ENCODE data around the gene MSX1.

DNA sequence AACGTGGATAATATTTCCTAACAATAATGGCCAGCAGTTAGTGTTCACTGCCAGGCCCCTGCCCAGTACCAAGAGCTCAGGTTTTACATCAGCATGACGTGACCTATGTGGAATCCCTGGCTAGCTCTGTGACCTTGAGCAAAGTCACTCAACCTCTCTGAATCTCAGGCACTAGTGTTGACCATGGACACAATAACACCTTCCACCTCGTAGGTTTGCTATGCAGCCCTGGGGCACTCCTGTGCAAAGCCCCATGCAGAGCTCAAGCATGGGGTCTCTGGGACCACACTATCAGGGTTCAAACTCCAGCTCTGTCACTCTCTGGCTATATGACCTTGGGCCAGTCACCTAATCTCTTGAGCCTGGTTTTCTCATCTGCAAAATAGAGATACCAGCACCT, 38.7 kb upstream of the MSX1 start:
- TF ChIP-seq, protein P1, sequence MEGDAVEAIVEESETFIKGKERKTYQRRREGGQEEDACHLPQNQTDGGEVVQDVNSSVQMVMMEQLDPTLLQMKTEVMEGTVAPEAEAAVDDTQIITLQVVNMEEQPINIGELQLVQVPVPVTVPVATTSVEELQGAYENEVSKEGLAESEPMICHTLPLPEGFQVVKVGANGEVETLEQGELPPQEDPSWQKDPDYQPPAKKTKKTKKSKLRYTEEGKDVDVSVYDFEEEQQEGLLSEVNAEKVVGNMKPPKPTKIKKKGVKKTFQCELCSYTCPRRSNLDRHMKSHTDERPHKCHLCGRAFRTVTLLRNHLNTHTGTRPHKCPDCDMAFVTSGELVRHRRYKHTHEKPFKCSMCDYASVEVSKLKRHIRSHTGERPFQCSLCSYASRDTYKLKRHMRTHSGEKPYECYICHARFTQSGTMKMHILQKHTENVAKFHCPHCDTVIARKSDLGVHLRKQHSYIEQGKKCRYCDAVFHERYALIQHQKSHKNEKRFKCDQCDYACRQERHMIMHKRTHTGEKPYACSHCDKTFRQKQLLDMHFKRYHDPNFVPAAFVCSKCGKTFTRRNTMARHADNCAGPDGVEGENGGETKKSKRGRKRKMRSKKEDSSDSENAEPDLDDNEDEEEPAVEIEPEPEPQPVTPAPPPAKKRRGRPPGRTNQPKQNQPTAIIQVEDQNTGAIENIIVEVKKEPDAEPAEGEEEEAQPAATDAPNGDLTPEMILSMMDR (IDR thresholded peaks at IDR 0.05) = no peak
- TF ChIP-seq POLR2AphosphoS5 (IDR thresholded peaks at IDR 0.05; ENCODE audit: insufficient read depth in 1 of 2, low read depth in 1 of 2) = no peak
- TF ChIP-seq POLR2A (IDR thresholded peaks at IDR 0.05) = no peak
